Fibroblast of villous mesenchyme (primary cell): Measurements from ENCODE around the gene ZNF219. TPM values are rescaled to one million over a fixed set of nuclear protein-coding genes. Genes with fewer than 3 reads are reported as not detected.

ENCODE experiments used
- DNase-seq: peaks from one replicate; pipeline ENCODE4 v3.0.0-alpha.2; 2010; ENCODE audit warnings: low read depth
- H3K4me3 ChIP-seq: 2 replicates; pipeline ENCODE4 v1.5.1; 2011; ENCODE audit warnings: low read depth, mild to moderate bottlenecking, low read length
- CTCF ChIP-seq: IDR thresholded peaks from 2 replicates; pipeline ENCODE4 v1.5.1; 2012; ENCODE audit warnings: low read depth, mild to moderate bottlenecking, low read length; ENCODE audit not compliant: insufficient read depth
- total RNA-seq: library from RNA; depleted of rRNA; stranded (reverse); fragments of >200 nt; gene quantifications from 2 replicates; pipeline ENCODE4 v1.2.3, GENCODE V29; 2012

Gene ZNF219
- total RNA-seq, 1 donor, result 1.7 TPM

GRCh38 chr14:21059842-21060613, 38.4 kb downstream of the ZNF219 start:
- DNase-seq, result no peak
- no peak for TF ChIP-seq CTCF

GRCh38 chr14:21058903-21059302, 39.6 kb downstream of the ZNF219 start:
- H3K4me3 ChIP-seq, result no peak overlapping the region
- no peak for TF ChIP-seq CTCF
- DNase-seq, result no peak

More at GRCh38 chr14:21059842-21060613, 38.4 kb downstream of the ZNF219 start:
- no peak overlapping the region for H3K4me3 ChIP-seq

GRCh38 chr14:21057803-21058675, 40.4 kb downstream of the ZNF219 start, which contains the start of gene RNASE8:
RNASE8 (plus strand) TSS chr14:21057822; CDS start chr14:21057893, 71 bp downstream.
- H3K4me3 ChIP-seq, result no peak within 1 kb of the TSS
- no peak for DNase-seq
- peak; percentile 15 for TF ChIP-seq CTCF

GRCh38 chr14:21056520-21057163, 41.8 kb downstream of the ZNF219 start:
- TF ChIP-seq CTCF, result no peak
- DNase-seq, result no peak
- H3K4me3 ChIP-seq, result no peak overlapping the region

GRCh38 chr14:21055432-21056117, 42.9 kb downstream of the ZNF219 start:
- no peak for TF ChIP-seq CTCF
- no peak overlapping the region for H3K4me3 ChIP-seq
- no peak for DNase-seq

GRCh38 chr14:21054768-21055145, 43.7 kb downstream of the ZNF219 start:
- no peak for TF ChIP-seq CTCF
- no peak for DNase-seq
- H3K4me3 ChIP-seq, result no peak overlapping the region
